GM04503 (cell line): Measurements from ENCODE around the gene ARHGAP42.
"Not testable (repeated sequence)": the region's sequence is repeated elsewhere in the genome, so short reads cannot be mapped to it uniquely, and the experiment has no call there.

Experiments used
- DNase-seq: peaks from one replicate; pipeline ENCODE4 v3.0.0-alpha.2; 2012; ENCODE audit warnings: low read depth

The ARHGAP42 gene

GRCh38 chr11:100719809-100720221 lies 32.7 kb downstream of the ARHGAP42 start:
- peak; percentile 66 for DNase-seq

- DNase-seq, result no peak
Observed at GRCh38 chr11:100726680-100727079, 39.6 kb downstream of the ARHGAP42 start.

DNA sequence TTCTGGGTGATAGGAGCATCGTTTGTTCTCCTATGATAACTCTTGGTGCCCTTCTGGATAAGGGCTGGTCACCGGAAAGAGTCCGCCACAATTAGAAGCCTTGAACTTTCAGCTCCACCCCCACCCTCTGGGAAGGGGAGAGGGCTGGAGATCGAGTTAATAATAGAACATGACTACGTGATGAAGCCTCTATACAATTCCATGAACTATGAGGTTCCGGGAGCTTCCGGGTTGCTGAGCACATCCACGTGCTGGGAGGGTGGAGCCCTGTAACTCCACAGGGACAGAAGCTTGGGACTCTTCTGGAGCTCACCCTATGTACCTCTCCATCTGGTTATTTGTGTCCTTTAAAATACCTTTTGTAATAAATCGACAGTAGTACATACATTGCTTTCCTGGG lies 40.3 kb downstream of the ARHGAP42 start:
- no peak for DNase-seq

DNA sequence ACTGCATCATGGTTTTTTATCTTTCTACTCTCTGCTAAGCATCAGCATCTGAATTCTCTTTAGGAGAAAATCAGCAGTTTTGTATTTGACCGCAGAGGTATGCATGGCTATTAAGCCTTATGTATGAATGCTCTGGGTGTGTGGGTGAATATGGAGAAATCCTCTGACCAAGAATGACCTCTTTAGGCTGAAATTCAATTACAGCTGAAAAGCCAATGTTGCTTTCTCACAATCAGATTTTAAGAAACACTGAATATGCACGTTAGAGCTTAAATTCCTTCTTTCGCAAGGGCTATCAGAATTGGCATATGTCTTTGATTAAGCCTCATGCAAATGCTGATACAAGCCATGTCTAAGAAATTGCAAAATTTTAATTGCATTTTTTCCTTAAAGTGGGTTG lies 43.2 kb downstream of the ARHGAP42 start:
- DNase-seq, result peak; percentile 44

- DNase-seq, result no peak
Observed at GRCh38 chr11:100731471-100731870, 44.4 kb downstream of the ARHGAP42 start.

DNA sequence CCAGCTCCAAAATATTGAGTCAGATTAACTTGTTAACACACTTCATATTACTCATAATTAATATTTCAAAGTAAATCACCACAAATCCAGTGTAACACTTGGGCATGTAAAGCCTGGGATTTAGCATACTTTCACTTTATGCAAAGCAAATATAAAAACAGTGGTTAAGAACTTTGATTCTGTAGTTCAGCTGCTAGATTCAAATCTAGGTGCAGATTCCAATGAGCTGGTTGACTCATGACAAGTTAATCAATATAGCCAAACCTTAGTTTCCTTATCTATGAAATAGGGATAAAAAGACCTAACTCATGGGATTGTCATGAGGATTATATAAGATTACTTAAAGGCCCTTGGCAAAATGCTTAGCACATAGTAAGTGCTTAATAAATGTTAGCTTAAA lies 45.9 kb downstream of the ARHGAP42 start:
- no peak for DNase-seq

- DNase-seq, result no peak
Observed at GRCh38 chr11:100734743-100735527, 47.8 kb downstream of the ARHGAP42 start.

GRCh38 chr11:100735949-100736675 lies 49.0 kb downstream of the ARHGAP42 start:
- no peak for DNase-seq

DNA sequence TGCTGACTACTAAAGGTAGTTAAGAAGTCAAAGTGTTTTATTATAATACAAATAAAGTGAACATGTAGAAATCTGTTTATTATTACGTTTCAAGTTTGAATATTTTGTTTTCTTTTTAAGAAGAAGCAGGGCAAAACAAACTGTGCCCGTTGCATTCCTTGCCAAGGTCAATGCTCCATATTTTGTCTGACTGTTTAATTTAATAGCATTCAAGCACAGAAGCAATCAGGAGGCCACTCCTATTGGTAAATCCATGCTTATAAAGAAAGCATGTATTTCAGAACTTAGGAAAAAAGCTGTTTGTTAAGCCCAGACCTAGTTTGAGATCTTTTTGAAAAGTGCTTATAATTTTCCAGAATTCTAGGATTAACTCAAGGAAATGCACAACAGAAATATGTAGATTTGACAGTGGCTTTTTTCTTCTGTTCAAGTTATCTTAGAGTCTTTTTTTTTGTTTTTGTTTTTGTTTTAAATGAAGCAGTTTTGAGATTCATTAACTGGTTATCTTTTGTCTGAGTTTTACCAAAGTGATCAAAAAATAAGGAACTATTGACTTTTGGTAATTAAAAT lies 51.7 kb downstream of the ARHGAP42 start:
- no peak for DNase-seq

DNA sequence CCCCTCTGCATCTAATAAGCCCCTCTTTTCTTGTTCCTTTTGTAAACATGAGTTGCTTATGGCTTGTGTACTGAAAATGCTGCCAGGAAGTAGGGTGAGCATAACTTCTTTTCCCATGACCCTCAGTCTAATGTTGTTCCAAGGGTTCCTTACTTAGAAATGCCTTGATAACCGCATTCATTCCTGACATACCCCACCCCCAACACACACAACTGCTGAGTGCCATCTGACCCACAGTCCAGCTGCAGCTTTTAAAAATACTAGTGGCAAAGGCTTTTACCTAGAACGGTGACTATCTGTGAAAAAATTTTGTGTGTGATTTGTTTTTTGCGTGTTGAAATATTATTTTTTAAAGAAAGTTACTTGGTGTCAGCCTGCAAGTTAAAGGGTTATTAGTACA lies 52.6 kb downstream of the ARHGAP42 start:
- DNase-seq, result peak; percentile 65

- no peak for DNase-seq
Observed at GRCh38 chr11:100740440-100740839, 53.4 kb downstream of the ARHGAP42 start.

- DNase-seq, result no peak
Observed at GRCh38 chr11:100741866-100742625, 55.0 kb downstream of the ARHGAP42 start.

DNA sequence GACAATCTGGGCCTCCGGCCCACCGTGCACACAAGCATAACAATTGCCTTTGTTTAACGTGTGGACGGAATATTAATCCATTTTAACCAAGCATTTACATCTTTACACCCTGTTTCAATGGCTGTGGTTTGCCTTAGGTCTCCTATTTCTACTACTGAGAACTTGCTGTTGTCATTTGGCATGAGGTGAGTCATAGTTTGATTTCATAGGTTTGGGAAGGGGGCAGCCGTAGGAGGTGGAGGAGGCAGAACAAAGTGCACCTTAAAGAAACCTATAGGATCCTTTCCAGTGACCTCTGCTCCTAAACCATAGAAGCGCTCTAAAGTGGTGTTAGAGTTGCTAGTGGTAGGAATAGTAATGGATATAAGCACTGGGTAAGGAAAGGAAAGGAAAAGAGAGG lies 59.4 kb downstream of the ARHGAP42 start:
- no peak for DNase-seq

DNA sequence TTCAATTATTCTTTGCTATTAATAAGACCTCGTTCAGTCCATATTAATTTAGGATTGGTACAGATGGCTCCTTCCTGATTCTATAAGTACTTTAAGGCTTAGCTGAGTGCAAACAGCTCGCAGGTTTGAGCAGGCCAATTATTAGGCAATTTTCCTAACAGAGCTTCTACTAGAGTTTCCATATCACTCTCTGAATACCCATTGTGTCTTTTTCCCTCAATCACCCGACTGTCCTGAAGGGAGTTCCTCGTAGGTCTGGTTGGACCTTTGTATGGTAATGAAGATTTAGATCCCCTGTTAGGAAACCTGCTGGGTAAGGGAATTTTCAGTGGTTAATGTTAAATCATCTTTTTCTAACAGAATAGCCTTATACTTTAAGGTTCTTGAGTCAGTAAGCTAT lies 61.1 kb downstream of the ARHGAP42 start:
- DNase-seq, result no peak

DNA sequence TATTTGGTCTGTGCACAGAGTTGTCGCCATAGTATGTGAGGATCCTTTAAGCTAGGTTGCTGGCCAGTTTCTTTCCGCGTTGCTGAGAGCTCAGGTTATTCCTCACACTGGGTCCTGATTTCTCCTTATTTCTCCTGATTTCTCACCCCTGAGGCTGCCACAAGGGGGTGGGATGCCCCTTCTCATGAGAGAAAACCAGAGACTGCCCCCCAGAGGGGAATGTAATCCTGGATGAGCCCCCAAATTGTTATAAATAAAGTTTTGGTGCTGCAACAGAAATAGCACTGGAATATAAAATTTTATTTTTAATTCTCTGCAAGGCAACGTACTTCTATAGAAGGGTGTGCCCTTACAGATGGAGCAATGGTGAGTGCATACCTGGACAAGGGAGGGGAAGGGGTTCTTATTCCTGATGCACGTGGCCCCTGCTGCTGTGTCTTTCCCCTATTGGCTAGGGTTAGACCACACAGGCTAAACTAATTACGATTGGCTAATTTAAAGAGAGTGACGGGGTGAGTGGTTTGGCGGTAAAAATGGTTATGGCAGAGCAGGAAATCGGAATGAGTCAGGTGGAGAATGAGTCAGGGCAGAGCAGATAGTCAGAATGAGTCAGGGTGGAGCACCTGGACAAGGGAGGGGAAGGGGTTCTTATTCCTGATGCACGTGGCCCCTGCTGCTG lies 62.9 kb downstream of the ARHGAP42 start:
- DNase-seq, result not testable (repeated sequence)

DNA sequence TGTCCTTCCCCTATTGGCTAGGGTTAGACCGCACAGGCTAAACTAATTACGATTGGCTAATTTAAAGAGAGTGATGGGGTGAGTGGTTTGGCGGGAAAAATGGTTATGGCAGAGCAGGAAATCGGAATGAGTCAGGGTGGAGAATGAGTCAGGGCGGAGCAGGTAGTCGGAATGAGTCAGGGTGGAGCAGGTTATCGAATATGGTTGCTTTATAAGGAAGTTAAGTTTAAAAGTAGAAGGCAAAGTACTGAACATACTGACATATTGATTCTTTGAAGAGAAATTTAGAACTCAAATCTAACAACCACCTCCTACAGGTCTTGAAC lies 63.4 kb downstream of the ARHGAP42 start:
- not testable (repeated sequence) for DNase-seq

DNA sequence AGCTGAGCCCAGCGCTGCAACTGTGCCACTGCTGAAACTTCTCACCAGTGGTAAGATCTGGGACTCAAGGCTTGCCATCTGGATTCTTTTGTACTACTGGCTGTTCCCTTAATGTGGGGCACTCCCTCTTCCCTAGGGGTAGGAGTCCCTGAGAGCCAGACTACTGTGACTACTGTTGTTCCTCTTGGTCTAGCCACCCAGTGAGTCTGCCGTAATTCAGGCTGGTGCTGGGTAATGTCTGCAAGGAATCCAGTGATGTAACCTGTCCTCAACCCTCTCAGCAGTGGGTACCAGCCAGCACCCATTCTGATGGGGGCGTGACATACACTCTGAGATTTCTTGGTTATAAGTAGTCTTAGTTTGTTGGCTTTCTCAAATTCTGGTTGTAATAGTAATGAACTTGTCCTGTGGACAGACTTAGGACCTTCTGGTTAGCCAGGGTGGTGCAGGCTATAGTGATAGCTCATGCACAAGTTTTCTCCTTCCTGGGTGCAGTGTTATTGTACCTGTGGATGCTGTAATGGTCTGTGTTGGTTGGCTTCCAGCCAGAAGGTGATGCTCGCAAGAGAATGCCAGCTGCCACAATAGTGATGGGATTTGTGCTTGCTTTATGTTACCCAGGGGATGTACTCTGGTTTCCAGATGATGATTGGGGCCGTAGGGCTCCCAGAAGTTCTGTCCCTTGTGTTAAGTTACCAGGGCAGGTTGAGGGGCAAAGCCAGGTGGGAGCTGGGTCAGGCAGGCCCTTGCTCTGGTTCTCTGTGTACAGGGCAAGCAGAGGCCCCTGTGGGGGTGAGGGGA lies 65.5 kb downstream of the ARHGAP42 start:
- DNase-seq, result no peak

DNA sequence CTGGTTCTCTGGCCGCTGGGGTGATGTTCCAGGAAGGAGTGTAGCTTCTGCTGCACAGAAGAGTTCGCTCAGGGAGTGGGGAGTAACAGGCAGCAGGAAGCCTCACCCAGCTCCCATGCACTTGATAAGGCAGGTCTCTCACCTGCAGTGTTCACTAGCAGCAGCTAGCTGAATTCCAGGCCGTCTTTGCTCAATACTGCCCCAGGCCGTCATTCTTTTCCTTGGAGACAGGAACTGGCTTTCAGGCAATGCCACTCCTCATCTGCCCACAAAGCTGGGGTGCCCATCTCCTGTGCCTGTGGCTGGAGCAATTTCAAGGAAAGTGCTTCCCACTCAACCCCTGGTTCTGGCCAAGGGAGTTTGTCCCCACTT lies 66.1 kb downstream of the ARHGAP42 start:
- DNase-seq, result no peak

- no peak for DNase-seq
Observed at GRCh38 chr11:100753571-100753970, 66.5 kb downstream of the ARHGAP42 start.

DNA sequence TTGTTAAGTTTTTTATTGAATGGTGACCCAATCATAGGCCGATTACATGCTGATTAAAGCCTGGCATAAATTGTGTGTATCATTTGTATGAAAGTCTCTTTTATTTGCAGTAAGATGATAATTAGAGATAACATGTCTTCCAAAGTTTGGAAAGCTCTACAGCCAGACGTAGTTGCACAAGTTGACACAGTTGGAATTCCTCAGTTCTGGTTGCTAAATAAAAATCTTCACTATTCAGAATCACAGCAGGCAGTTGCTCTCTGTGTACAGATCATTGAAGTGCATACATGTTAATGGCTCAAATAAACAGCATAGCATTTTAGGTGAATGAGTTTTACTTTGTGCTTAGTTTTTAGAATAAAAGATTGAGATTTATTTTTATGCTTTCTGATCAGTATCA lies 69.5 kb downstream of the ARHGAP42 start:
- DNase-seq, result no peak

GRCh38 chr11:100757646-100758045 lies 70.6 kb downstream of the ARHGAP42 start:
- no peak for DNase-seq
